Nephron progenitor cell (in vitro differentiated cells): ENCODE data around the gene EPAS1.

Experiments used
- DNase-seq: peaks from one replicate; pipeline ENCODE4 v3.0.0; 2021
- H3K27ac Mint-ChIP-seq: 2 replicates; pipeline ENCODE4 v1.8.0; 2021; ENCODE audit warnings: mild to moderate bottlenecking, moderate library complexity, mixed read lengths
- H3K27me3 Mint-ChIP-seq: 2 replicates; pipeline ENCODE4 v1.8.0; 2021; ENCODE audit warnings: mild to moderate bottlenecking, low read depth, mixed read lengths; ENCODE audit not compliant: poor library complexity
- H3K36me3 Mint-ChIP-seq: 2 replicates; pipeline ENCODE4 v1.8.0; 2021; ENCODE audit warnings: low read depth, mixed read lengths
- H3K4me1 Mint-ChIP-seq: 2 replicates; pipeline ENCODE4 v1.8.0; 2021; ENCODE audit warnings: mixed read lengths
- H3K4me3 Mint-ChIP-seq: 2 replicates; pipeline ENCODE4 v1.8.0; 2021; ENCODE audit warnings: mild to moderate bottlenecking, moderate library complexity, mixed read lengths
- H3K9me3 Mint-ChIP-seq: 2 replicates; pipeline ENCODE4 v1.8.0; 2021; ENCODE audit warnings: mild to moderate bottlenecking, moderate library complexity, mixed read lengths
- CTCF ChIP-seq: fragments of 200-600 bp; sonication (generic); IDR thresholded peaks from 2 replicates; pipeline ENCODE4 v1.5.0; 2021; ENCODE audit warnings: antibody characterized with exemption

Gene EPAS1

GRCh38 chr2:46421361-46421760, 124.2 kb downstream of the EPAS1 start:
- no peak for DNase-seq
- H3K4me1 Mint-ChIP-seq: no peaks in the 10 kb centered on the region

DNA sequence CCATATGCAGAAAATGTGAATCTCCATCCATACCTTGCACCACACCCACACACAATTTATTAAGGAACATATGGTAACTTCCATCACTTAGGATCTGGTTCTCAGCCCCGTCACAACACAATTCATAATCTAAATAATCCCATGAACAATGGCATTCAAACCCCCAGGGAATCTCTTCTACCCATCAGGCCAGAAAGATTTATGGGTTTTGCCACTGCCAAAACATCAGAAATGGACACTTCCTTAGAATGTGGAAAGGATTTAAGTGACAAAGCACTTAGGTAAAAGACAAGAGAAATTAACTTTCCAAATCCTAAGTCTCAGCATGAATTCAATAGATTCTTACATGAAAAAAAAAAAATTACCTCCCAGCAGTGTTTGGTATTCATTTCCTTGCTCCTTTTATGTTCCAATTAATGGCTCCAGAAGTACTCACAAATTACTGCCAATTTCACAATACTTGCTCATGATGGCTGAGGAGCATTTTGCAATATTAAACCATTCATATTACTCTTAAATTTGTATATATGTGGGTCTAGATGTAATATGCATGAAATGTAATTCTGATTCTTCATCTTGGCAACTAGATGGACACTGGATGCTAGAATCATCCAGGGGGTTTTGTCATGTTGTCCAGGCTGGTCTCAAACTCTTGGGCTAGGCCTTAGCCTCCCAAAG, 125.6 kb downstream of the EPAS1 start:
- no peaks in the 10 kb centered on the region for H3K4me1 Mint-ChIP-seq
- peaks cover 6% of the 10 kb centered on the region for H3K36me3 Mint-ChIP-seq
- DNase-seq: no peak
- no peak for TF ChIP-seq CTCF
- peaks cover 31% of the 10 kb centered on the region for H3K9me3 Mint-ChIP-seq
- no peak overlapping the region for H3K4me3 Mint-ChIP-seq
- no peaks in the 10 kb centered on the region for H3K27me3 Mint-ChIP-seq
- no peak overlapping the region for H3K27ac Mint-ChIP-seq

More at GRCh38 chr2:46421361-46421760, 124.2 kb downstream of the EPAS1 start:
- Mint-ChIP-seq H3K36me3 (peaks cover 6% of the 10 kb centered on the region), H3K9me3 (peaks cover 46% of the 10 kb centered on the region), H3K27me3 (no peaks in the 10 kb centered on the region), H3K27ac (no peak overlapping the region), H3K4me3 (no peak overlapping the region)
- no peak for TF ChIP-seq CTCF

GRCh38 chr2:46424937-46425336, 127.7 kb downstream of the EPAS1 start:
- Mint-ChIP-seq H3K9me3 (peaks cover 16% of the 10 kb centered on the region), H3K4me3 (no peak overlapping the region), H3K27me3 (no peaks in the 10 kb centered on the region), H3K36me3 (no peaks in the 10 kb centered on the region), H3K27ac (no peak overlapping the region), H3K4me1 (no peaks in the 10 kb centered on the region)
- no peak for DNase-seq
- TF ChIP-seq CTCF: no peak

DNA sequence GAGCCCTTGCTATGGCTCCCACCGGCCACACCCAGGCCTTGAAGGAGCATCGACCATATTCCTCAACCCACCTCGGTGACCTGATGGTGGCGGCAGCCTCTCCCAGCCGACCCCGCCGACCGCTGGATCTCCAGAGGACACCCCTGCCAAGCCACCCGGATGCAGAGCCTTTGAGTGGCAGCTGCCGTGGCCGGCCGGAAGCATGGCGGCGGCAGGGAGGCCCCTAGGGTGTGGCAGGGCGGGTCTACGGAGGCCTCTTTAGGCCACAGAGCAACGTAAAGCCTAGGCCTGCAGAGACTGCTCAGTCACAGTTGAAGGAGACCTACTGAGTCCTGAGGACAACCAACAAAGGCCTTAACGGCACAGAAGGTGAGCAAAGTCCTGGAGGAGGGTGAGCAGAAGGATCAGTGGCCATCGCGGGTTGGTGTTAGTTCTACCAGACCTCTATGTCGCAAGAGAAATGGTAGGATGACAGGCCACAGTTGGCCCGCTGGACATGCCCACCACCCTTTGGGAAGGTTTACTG, 131.8 kb downstream of the EPAS1 start:
- no peak for TF ChIP-seq CTCF
- no peaks in the 10 kb centered on the region for H3K36me3 Mint-ChIP-seq
- H3K4me3 Mint-ChIP-seq: no peak overlapping the region
- H3K27me3 Mint-ChIP-seq: peaks cover 5% of the 10 kb centered on the region
- no peaks in the 10 kb centered on the region for H3K4me1 Mint-ChIP-seq
- no peak for DNase-seq
- H3K27ac Mint-ChIP-seq: no peak overlapping the region
- H3K9me3 Mint-ChIP-seq: peaks cover 6% of the 10 kb centered on the region

- H3K4me1 Mint-ChIP-seq: no peaks in the 10 kb centered on the region
- H3K36me3 Mint-ChIP-seq: no peaks in the 10 kb centered on the region
- H3K27me3 Mint-ChIP-seq: peaks cover 5% of the 10 kb centered on the region
- H3K27ac Mint-ChIP-seq: no peak overlapping the region
- TF ChIP-seq CTCF: no peak
- H3K4me3 Mint-ChIP-seq: no peak overlapping the region
- DNase-seq: no peak
- peaks cover 6% of the 10 kb centered on the region for H3K9me3 Mint-ChIP-seq
These were observed 133.2 kb downstream of the EPAS1 start for GRCh38 chr2:46430413-46430812.

DNA sequence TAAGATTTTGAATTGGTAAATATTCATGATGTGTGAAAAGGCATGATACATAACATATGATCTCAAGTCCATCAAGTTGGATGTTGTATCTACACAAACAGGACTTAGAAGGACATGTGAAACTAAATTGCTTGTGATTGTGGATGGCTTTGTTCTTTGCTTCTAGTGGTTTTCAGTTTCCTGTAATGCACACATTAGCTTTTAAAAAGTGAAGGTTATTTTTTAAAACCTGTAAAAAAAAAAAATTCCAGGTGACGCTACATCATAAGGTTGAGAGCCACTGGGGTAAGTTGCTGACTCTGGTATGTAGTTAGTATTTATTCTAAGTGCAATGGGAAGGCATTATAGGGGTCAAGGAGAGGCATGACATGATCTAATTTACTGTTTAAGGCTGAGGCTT, 133.8 kb downstream of the EPAS1 start:
- H3K36me3 Mint-ChIP-seq: no peaks in the 10 kb centered on the region
- no peak overlapping the region for H3K4me3 Mint-ChIP-seq
- no peak for TF ChIP-seq CTCF
- H3K4me1 Mint-ChIP-seq: no peaks in the 10 kb centered on the region
- peaks cover 5% of the 10 kb centered on the region for H3K27me3 Mint-ChIP-seq
- H3K9me3 Mint-ChIP-seq: peaks cover 6% of the 10 kb centered on the region
- DNase-seq: no peak
- H3K27ac Mint-ChIP-seq: no peak overlapping the region
